Measurements from ENCODE around the gene SLC13A5. TPM values are rescaled to one million over a fixed set of nuclear protein-coding genes. Genes with fewer than 3 reads are reported as not detected.
"Not testable (repeated sequence)": the region's sequence is repeated elsewhere in the genome, so short reads cannot be mapped to it uniquely, and the experiment has no call there.

The SLC13A5 gene
- total RNA-seq, 1 donor from 2014 or later: 0.54 TPM

DNA sequence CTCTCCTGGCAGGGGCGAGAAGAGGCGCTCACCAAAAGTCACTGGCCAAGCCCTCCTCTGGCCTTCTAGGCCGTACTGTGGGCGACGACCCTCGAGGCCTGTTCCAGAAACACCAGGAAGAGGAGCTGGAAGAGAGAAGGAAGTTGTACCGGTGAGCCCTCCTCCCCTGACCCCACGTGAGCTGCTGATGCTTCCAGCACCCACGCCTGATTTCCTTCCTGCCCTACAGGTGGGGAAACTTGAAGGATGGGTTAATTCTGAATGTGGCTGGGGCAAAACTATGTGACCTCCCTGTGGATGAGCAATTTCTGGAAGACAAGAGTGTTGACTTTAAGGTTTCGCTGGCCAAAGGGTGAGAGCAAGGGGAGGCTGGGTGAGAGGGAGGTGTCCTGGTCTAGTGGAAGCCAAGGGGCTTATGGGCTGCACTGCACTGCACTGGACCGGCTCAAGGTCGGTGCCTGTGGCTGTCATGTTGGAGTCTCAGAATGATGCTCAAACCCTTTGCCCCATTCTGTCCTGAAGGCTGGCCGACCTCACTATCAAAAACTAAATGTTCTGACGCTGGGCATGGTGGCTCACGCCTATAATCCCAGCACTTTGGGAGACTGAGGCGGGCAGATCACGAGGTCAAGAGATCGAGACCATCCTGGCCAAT is 55.4 kb downstream of the SLC13A5 start:
- Mint-ChIP-seq H3K9me3 (no peaks in the 10 kb centered on the region), H3K27ac (ENCODE audit: unreplicated experiment) (no peak overlapping the region), H3K4me1 (peaks cover 25% of the 10 kb centered on the region), H3K4me3 (no peak overlapping the region), H3K36me3 (ENCODE audit: low read depth) (peaks cover 4% of the 10 kb centered on the region), H3K27me3 (ENCODE audit: low read depth) (peaks cover 89% of the 10 kb centered on the region)
- DNase-seq (ENCODE audit: low read depth, low spot score): no peak
- TF ChIP-seq, protein P1, sequence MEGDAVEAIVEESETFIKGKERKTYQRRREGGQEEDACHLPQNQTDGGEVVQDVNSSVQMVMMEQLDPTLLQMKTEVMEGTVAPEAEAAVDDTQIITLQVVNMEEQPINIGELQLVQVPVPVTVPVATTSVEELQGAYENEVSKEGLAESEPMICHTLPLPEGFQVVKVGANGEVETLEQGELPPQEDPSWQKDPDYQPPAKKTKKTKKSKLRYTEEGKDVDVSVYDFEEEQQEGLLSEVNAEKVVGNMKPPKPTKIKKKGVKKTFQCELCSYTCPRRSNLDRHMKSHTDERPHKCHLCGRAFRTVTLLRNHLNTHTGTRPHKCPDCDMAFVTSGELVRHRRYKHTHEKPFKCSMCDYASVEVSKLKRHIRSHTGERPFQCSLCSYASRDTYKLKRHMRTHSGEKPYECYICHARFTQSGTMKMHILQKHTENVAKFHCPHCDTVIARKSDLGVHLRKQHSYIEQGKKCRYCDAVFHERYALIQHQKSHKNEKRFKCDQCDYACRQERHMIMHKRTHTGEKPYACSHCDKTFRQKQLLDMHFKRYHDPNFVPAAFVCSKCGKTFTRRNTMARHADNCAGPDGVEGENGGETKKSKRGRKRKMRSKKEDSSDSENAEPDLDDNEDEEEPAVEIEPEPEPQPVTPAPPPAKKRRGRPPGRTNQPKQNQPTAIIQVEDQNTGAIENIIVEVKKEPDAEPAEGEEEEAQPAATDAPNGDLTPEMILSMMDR (conservative IDR thresholded peaks at IDR 0.05): no peak

DNA sequence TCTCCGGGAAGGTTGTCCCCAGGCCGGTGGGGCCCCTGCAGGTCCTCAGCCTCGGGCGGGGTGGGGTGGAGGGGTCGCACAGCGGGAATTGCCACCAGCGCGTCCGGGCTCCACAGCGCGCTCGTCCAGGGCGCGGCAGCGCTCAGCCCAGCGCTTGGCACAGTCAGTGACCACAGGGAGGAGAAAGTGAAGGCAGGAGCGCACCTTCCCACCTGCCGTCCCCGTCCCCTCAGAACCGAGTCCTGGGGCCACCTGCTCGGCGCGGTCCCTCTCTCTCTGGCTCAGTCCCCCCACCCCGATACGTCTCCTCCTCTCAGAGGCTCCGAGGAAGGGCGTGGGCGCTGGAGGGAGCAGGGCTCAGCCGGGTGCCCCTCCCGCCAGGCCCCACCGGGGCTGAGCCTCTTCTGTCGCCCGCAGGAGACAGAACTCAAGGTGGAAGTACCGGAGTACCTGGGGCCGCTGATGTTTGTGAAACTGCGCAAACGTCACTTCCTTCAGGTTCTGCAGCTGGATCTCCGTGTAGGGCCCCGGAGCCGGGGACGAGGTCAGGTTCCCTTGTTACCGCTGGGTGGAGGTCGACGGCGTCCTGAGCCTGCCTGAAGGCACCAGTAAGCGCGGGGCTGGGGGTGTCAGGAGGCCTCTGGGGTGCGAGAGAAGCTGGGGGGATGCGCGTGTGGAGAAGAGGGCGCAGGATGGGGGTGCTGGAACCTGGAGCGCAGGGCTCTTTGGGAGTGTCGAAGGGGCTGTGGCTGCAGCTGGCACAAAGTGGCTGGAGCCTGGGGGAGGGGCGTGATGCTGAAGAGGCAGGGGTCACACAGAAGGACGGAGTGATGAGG is 56.2 kb downstream of the SLC13A5 start:
- H3K4me1 Mint-ChIP-seq: peaks cover 28% of the 10 kb centered on the region
- H3K36me3 Mint-ChIP-seq (ENCODE audit: low read depth); DNase-seq (ENCODE audit: low read depth, low spot score); H3K9me3 Mint-ChIP-seq; H3K27ac Mint-ChIP-seq (ENCODE audit: unreplicated experiment); H3K4me3 Mint-ChIP-seq: not testable (repeated sequence)
- H3K27me3 Mint-ChIP-seq (ENCODE audit: low read depth): peaks cover 87% of the 10 kb centered on the region

DNA sequence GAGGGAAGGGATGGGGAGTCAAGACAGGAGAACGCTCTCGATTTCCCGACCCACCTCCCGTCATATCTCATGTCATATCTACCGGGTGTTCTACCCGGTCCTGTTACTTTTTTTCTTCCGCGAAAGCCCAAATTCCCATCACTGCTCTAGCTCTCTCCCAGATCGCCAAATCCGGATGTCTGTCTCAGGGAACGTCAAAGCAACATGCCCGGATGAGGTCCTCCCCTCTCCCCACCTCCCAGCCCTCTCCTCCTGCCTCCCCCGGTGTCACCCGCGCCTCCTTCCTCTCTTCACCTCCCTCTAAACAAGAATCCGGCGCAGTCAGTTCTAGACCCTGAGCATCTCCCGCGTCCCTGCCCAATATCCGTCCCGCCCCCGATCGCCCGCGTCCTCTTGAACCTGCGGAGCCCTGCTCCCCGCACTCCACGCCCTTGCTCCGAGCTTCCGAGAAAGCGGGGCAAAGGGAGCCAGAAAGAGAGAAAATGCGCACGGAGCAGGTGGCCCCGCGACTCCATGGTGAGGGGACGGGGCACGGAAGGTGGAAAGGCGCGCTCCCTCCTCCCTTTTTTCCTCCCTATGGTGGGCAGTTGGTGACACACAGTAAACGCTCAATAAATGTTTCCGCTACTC is 57.3 kb downstream of the SLC13A5 start:
- not testable (repeated sequence) for H3K27ac Mint-ChIP-seq (ENCODE audit: unreplicated experiment); H3K36me3 Mint-ChIP-seq (ENCODE audit: low read depth); H3K9me3 Mint-ChIP-seq; DNase-seq (ENCODE audit: low read depth, low spot score)
- Mint-ChIP-seq H3K27me3 (ENCODE audit: low read depth) (peaks cover 83% of the 10 kb centered on the region), H3K4me3 (peak overlapping the region; percentile 82), H3K4me1 (peaks cover 31% of the 10 kb centered on the region)

DNA sequence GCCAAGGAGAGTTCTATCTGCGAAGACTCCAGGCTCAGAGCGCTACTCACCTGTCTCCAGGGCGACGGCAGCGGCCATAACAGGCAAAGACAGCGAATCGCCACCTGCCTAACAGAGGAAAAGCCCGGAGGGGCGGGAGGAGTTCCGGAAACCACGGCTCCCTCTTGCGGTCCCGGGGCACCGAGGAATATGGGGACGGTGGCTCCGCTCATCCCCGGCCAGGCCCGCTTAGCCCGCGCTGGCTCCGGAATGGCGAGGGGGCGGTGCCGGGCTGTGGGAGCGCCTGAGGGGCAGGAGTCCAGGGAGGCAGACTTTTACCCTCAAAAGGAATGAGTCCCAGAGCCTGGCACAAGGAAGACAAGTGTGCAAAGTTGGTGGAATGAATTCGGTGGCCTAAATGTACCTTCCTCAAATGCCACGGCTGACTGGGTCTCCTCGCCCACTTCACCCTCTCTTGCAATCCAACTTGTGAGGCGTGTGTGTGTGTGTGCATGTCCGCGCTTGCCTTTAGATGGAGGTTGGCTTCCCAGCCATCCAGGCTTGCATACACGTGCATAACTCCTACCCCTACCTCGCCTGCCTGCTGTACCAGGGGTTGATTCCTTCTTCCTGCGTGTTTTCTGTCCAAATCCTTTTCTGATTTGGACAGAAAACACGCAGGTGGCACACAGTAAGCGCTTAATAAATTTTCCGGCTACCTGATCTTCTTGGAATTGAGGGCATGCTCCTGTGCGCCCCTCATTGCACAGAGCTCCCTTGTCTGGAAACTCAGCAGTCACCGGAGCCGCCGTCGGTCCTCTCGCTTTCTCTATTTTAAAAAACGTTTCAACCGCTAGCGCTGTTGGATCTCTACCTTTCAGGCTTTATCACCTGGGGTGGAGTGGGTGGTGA is 58.1 kb downstream of the SLC13A5 start:
- H3K9me3 Mint-ChIP-seq: no peaks in the 10 kb centered on the region
- H3K4me3 Mint-ChIP-seq: peak overlapping the region; percentile 82
- peaks cover 75% of the 10 kb centered on the region for H3K27me3 Mint-ChIP-seq (ENCODE audit: low read depth)
- H3K36me3 Mint-ChIP-seq (ENCODE audit: low read depth): peaks cover 4% of the 10 kb centered on the region
- no peak for DNase-seq (ENCODE audit: low read depth, low spot score)
- H3K4me1 Mint-ChIP-seq: peaks cover 37% of the 10 kb centered on the region
- TF ChIP-seq, protein P1 (conservative IDR thresholded peaks at IDR 0.05): no peak
- H3K27ac Mint-ChIP-seq (ENCODE audit: unreplicated experiment): no peak overlapping the region

DNA sequence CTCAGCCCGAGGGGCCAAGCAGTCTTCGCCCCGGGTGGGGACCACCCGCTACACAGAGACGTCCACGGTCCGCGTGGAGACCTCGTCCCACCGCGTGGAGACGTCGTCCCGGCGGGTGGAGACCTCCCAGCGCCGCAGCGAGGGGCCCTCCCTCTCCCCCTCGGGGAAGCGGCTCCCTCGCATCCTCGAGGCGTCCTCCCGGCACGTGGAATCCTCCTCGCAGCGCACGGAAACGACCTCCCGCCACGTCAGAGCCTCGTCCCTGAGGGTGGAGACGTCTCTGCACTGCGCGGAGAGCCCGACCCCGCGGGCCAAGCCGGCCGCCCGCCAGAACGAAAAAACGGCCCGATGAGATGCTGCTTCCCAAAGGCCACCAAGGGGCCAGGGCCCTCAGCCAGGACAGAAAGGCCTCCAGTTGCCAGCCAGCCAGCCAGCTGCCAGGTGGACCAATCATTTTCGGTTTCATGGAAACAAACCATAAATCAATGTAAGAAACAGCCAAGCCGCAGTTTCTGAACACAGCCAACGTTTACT is 61.2 kb downstream of the SLC13A5 start:
- Mint-ChIP-seq H3K4me1 (peaks cover 53% of the 10 kb centered on the region), H3K27me3 (ENCODE audit: low read depth) (peaks cover 48% of the 10 kb centered on the region), H3K27ac (ENCODE audit: unreplicated experiment) (no peak overlapping the region), H3K9me3 (no peaks in the 10 kb centered on the region), H3K4me3 (peak overlapping the region; percentile 17), H3K36me3 (ENCODE audit: low read depth) (peaks cover 4% of the 10 kb centered on the region)
- DNase-seq (ENCODE audit: low read depth, low spot score): no peak
- TF ChIP-seq, protein P1 (conservative IDR thresholded peaks at IDR 0.05): no peak
